Measurements from ENCODE around the gene NUDT19. TPM values are rescaled to one million over a fixed set of nuclear protein-coding genes. Genes with fewer than 3 reads are reported as not detected.

Gene NUDT19
- total RNA-seq, 1 experiment from 2014 or later: 6.1 TPM

DNA sequence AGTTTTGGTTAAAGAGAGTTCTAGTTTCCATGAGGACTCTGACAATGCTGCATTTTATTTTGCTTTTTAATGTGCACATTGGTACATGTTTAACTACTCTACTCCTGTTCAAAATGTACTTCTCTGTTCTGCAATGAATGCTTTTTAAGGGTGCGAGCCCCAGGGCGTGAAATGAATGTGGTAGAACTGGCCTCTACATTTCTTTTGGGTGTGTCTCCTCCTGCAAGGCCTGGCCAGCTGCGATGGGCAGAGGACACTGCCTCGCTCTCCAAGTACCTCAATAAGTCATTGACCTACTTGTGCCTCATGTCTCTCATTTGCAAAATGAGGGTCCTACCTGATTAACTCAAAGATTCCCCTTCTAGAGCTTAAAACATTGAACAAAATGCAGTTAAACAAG, 9.3 kb upstream of the NUDT19 start:
- Histone ChIP-seq H4K5ac (ENCODE audit: insufficient read length, low read depth, low read length) (no peak overlapping the region), H3K18ac (ENCODE audit: insufficient read length, low read depth, low read length) (no peak overlapping the region), H3K9me3 (ENCODE audit: control insufficient read depth, low read depth, low read length) (no peaks in the 10 kb centered on the region), H4K8ac (replicated peaks; ENCODE audit: insufficient read length, low read depth, low read length) (no peak overlapping the region), H3K79me1 (ENCODE audit: insufficient read depth, low read depth, low read length, poor library complexity, severe bottlenecking) (no peaks in the 10 kb centered on the region), H3K56ac (ENCODE audit: insufficient read length, low read depth, low read length) (no peak overlapping the region), H3K4me1 (ENCODE audit: insufficient read depth, low read length) (no peaks in the 10 kb centered on the region), H3K4ac (ENCODE audit: low read depth, low read length) (no peak overlapping the region), H3T11ph (ENCODE audit: low read length) (no peak overlapping the region), H3K27ac (ENCODE audit: insufficient read length, low read depth, low read length) (no peak overlapping the region), H3K79me2 (ENCODE audit: insufficient read depth, low read length) (no peaks in the 10 kb centered on the region), H2BK12ac (ENCODE audit: insufficient read length, low read depth, low read length) (no peak overlapping the region), H2BK5ac (ENCODE audit: insufficient read length, low read length) (no peak overlapping the region), H2AK5ac (ENCODE audit: insufficient read length, low read length) (no peak overlapping the region), H3K27me3 (ENCODE audit: insufficient read depth, low read length) (peaks cover 3% of the 10 kb centered on the region; the same call in 1 of the 2 replicates), H3K9ac (ENCODE audit: extremely low read depth, insufficient read length, low read length) (no peak overlapping the region), H3K23ac (ENCODE audit: insufficient read length, low read depth, low read length) (no peak overlapping the region), H3K4me2 (ENCODE audit: insufficient read depth, insufficient read length, low read length) (no peak overlapping the region), H2BK120ac (ENCODE audit: low read depth, low read length, poor library complexity, severe bottlenecking) (no peak overlapping the region), H2AFZ (ENCODE audit: low read length) (no peak overlapping the region), H3K23me2 (ENCODE audit: insufficient read length, low read depth, low read length, poor library complexity, severe bottlenecking) (no peaks in the 10 kb centered on the region), H4K20me1 (ENCODE audit: control insufficient read depth, insufficient read depth, insufficient read length) (no peaks in the 10 kb centered on the region), H3K14ac (ENCODE audit: insufficient read depth, low read length) (no peak overlapping the region), H2BK20ac (ENCODE audit: low read depth, low read length, poor library complexity, severe bottlenecking) (no peak overlapping the region), H2BK15ac (ENCODE audit: low read depth, low read length) (no peak overlapping the region), H4K91ac (ENCODE audit: insufficient read length, low read depth, low read length) (no peak overlapping the region)
- TF ChIP-seq, protein P1, sequence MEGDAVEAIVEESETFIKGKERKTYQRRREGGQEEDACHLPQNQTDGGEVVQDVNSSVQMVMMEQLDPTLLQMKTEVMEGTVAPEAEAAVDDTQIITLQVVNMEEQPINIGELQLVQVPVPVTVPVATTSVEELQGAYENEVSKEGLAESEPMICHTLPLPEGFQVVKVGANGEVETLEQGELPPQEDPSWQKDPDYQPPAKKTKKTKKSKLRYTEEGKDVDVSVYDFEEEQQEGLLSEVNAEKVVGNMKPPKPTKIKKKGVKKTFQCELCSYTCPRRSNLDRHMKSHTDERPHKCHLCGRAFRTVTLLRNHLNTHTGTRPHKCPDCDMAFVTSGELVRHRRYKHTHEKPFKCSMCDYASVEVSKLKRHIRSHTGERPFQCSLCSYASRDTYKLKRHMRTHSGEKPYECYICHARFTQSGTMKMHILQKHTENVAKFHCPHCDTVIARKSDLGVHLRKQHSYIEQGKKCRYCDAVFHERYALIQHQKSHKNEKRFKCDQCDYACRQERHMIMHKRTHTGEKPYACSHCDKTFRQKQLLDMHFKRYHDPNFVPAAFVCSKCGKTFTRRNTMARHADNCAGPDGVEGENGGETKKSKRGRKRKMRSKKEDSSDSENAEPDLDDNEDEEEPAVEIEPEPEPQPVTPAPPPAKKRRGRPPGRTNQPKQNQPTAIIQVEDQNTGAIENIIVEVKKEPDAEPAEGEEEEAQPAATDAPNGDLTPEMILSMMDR (conservative IDR thresholded peaks at IDR 0.05): no peak
- peaks cover 27% of the 10 kb centered on the region for H3K27me3 Mint-ChIP-seq (ENCODE audit: low read depth)
- H3K36me3 Mint-ChIP-seq (ENCODE audit: insufficient read depth in 1 of 3, low read depth in 3 of 3): no peaks in the 10 kb centered on the region
- H3K9me3 Mint-ChIP-seq: no peaks in the 10 kb centered on the region
- no peak overlapping the region for H3K27ac Mint-ChIP-seq
- no CpG with 5 or more reads among the region's 4 CpGs for WGBS (ENCODE audit: extremely low coverage, insufficient read length, low lambda C conversion rate)
- H3K4me3 Mint-ChIP-seq: no peak overlapping the region
- no peak for DNase-seq
- peaks cover 4% of the 10 kb centered on the region in 2 experiments for H3K4me1 Mint-ChIP-seq
